ENCODE data around the gene TUFM.
"Not testable (repeated sequence)": the region's sequence is repeated elsewhere in the genome, so short reads cannot be mapped to it uniquely, and the experiment has no call there.

TUFM gene

GRCh38 chr16:28838558-28838918 lies 7.6 kb downstream of the TUFM start:
- DNase-seq (ENCODE audit: low read depth) = no peak

- no peak for DNase-seq (ENCODE audit: low read depth)
Measured at GRCh38 chr16:28837672-28838557, 8.2 kb downstream of the TUFM start.

- DNase-seq (ENCODE audit: low read depth) = no peak
Measured at GRCh38 chr16:28836761-28837064, 9.4 kb downstream of the TUFM start.

GRCh38 chr16:28835864-28836760 lies 10.0 kb downstream of the TUFM start:
- no peak for DNase-seq (ENCODE audit: low read depth)

GRCh38 chr16:28834873-28835863 lies 11.0 kb downstream of the TUFM start:
- no peak for DNase-seq (ENCODE audit: low read depth)

- DNase-seq (ENCODE audit: low read depth) = no peak
Measured at GRCh38 chr16:28834349-28834748, 11.8 kb downstream of the TUFM start.

DNA sequence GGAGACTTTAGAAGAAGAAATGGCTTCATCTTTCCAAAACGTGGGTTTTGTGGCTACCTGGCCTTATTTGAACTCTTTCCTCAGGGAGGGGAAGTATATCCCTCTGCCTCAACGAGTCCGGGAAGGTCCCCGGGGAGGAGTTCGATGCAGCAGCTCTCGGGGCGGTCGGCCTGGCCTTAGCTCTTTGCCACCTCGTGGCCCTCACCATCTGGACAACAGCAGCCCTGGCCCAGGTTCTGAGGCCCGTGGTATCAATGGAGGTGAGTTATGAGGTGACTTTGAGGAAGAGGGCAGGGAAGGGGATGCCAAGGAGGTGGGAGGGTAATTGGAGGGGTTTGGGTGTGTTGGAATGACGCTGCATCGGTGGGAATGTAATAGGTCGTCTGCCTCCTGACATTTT lies 15.6 kb downstream of the TUFM start:
- no peak for DNase-seq (ENCODE audit: low read depth)

GRCh38 chr16:28829747-28830146 lies 16.4 kb downstream of the TUFM start:
- DNase-seq (ENCODE audit: low read depth) = no peak

- DNase-seq (ENCODE audit: low read depth) = no peak
Measured at GRCh38 chr16:28826141-28826540, 20.0 kb downstream of the TUFM start.

DNA sequence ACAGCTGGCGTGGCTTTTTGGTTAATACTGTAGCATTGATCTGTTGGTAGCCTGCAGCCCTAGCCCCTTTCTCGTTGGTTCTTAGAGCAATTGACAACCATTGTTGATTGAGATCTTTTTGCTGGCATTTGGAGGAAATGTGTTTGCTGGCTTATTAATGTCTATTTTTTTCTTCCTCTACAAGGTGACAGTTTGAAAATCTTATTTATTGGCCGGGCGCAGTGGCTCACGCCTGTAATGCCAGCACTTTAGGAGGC lies 21.5 kb downstream of the TUFM start:
- DNase-seq (ENCODE audit: low read depth) = no peak

- DNase-seq (ENCODE audit: low read depth) = peak; percentile 95
Measured at GRCh38 chr16:28823873-28824716, 22.1 kb downstream of the TUFM start.

DNA sequence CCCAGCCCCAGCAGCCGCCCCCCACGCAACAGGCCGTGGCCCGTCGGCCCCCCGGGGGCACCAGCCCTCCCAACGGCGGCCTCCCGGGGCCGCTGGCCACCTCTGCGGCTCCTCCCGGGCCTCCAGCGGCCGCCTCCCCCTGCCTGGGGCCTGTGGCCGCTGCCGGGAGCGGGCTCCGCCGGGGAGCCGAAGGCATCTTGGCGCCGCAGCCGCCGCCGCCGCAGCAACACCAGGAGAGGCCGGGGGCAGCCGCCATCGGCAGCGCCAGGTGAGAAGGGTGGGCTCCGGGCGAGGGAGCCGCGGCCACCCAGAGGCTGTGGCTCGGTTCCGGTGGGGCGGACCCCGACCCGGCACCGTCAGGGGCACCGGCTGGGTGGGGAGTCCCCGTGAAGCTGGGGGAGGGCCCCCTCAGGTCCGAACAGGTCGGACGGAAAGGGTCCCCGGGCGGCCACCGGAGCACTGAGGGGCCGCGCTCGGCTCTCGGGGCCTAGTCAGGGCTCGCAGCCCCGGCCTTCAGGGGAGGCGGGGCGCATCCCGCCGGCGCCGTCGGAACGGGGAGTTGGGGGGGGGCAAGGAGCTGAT lies 22.8 kb downstream of the TUFM start:
- no peak for DNase-seq (ENCODE audit: low read depth)

DNA sequence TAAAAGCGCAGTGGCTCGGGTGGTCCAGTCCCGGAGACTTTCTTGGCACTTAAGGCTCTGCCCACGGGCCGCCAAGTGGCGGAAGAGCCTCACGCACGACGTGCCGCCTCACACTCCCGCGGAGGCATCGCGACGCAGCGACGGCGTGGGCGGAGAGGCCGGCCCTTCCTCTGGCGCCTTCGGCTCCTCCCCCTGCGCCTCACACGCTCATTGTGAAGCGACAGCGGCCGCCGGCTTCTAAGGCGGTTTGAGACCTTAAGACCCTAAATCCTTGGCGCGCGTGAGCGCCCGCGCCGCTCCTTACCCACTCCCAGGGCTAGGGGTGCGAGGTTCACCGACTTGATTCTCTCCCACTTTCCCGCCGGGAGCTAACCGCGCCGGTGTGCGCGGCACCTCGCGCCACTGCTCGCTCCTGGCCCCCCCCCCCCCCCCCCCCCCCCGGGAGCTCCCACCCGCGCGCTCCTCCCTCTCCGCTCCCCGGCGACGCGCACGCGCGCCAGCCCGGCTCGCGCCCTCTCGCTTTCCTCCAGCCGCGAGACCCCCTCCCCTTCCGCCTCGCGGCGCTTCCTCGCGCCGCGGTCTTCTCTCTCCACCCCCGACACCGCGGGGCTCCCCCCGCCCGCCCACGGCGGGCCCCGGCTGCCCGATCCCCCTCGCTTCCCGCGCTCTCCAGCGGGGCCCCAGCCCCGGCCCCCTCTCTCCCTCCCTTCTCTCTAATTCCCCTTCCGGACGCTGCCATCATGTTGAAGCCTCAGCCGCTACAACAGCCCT lies 23.4 kb downstream of the TUFM start, which contains the start of gene ATXN2L:
ATXN2L (plus strand) TSS at position 480 of the 771 bp plus-strand sequence; CDS start at position 741, 261 bp downstream.
- DNase-seq (ENCODE audit: low read depth) = peak; percentile 90

DNA sequence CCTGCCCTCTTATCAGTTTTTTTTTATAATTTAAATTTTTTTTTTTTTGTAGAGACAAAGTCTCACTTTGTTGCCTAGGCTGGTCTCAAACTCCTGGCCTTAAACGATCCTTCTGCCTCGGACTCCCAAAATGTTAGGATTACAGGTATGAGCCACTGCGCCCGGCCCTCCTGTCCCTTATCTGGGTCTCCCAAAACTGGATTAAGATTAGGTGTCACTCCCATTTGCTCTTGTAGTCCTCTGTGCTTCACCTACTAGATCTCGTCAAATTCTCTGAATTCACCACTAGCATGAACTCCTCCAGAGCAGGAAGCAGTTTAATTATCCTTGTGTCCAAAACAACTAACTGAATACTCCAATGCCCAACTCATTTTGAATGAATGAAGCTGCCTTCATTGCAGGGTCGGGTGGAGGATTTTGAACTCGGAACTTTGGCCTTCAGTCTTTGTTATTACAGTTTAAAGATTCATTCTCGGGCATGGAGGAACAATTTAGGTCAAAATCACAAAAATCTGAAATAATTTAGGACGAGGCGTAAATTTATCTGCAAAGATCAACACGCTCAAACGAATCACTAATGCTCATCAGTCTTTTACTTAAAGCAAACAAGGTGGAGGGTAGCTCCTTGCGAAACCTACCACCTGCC lies 24.2 kb downstream of the TUFM start:
- no peak for DNase-seq (ENCODE audit: low read depth)

GRCh38 chr16:28820546-28820945 lies 25.6 kb downstream of the TUFM start:
- not testable (repeated sequence) for DNase-seq (ENCODE audit: low read depth)

DNA sequence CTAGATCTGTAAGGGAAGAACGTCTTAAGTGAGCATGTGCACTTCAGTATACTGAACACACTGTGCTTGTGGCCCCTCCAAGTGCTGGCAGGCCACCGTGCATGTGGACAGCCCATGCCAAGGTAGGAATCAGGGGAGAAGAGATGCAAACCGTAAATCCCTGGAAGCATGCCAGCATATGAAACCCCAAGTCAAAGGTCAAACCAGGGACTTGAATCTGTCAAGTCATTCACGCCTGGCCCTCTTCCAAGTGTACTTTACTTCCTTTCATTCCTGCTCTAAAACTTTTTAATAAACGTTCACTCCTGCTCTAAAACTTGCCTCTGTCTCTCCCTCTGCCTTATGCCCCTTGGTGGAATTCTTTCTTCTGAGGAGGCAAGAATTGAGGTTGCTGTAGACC lies 26.1 kb downstream of the TUFM start:
- DNase-seq (ENCODE audit: low read depth) = no peak

DNA sequence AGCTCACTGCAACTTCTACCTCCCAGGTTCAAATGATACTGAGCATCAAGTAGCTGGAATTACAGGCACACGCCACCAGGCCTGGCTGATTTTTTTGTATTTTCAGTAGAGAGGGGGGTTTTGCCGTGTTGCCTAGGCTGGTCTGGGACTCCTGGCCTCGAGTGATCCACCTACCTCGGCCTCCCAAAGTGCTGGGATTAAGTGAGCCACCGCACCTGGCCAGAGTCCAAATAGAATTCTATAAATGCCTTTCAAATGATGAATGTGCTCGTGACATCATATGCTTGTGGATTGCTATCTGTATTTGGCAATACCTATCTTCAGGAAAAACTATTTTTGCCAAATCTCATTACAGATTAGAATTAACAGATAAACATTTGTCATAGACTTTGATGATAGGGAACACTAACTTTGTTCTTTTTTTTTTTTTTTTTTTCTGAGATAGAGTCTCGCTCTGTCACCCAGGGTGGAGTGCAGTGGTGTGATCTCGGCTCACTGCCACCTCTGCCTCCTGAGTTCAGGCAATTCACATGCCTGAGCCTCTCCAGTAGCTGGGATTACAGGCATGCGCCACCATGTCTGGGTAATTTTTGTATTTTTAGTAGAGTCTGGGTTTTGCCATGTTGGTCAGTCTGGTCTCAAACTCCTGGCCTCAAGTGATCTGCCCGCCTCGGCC lies 38.6 kb downstream of the TUFM start:
- not testable (repeated sequence) for DNase-seq (ENCODE audit: low read depth)

DNA sequence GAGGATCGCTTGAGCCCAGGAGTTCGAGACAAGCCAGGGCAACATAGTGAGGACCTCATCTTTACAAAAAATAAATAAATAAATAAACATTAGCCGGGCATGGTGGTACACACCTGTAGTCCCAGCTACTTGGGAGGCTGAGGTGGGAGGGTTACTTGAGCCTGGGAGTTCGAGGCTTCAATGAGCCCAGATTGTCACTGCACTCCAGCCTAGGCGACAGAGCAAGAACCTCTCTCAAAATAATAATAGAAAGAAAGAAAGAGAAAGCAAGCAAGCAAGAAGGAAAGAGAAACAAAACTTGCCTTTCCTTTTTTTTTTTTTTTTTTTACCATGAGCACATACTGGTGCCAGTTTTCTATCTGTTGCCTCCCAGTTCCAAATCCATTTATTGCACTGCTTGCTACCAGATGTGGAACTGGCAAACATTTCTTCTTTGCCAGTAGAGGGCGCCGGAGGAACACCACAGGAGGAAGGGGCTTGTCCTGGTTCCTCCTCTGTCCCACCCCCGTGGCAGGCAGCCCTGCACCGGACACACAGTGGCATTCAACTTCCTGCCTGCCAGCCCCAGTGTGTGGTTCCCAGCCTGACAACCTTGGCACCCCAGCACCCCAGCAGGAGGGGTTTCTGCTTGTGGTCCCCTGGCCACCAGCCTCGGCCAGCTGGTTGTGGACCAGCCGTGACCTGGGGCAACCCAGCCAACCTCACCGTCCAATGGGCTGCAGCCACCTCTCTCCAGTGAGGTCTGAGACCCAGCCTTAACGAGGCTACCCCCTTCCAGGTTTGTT lies 43.7 kb downstream of the TUFM start:
- DNase-seq (ENCODE audit: low read depth) = peak; percentile 52
